Smooth muscle cell (in vitro differentiated cells): ENCODE measurements around the gene STPG2. TPM values are rescaled to one million over a fixed set of nuclear protein-coding genes. Genes with fewer than 3 reads are reported as not detected.

Experiments used
- DNase-seq: peaks from one replicate; lab custom pipeline; 2025; ENCODE audit not compliant: unreplicated experiment; lab: John Stamatoyannopoulos, UW
- H2AFZ ChIP-seq: fragments of 200-600 bp; sonication (generic); 2 replicates; pipeline ENCODE4 v1.6.0; 2016; ENCODE audit warnings: antibody characterized with exemption, low read depth, mild to moderate bottlenecking
- H3F3A ChIP-seq: fragments of 200-600 bp; sonication (generic); 2 replicates; pipeline ENCODE4 v1.6.0; 2017; ENCODE audit warnings: antibody characterized with exemption, low read depth
- H3K27ac ChIP-seq: fragments of 200-600 bp; sonication (generic); 2 replicates; pipeline ENCODE4 v1.5.1; 2016; ENCODE audit warnings: low read depth, mild to moderate bottlenecking
- H3K27me3 ChIP-seq: fragments of 200-600 bp; sonication (generic); 2 replicates; pipeline ENCODE4 v1.6.1; 2016; ENCODE audit warnings: low read depth, mild to moderate bottlenecking
- H3K36me3 ChIP-seq: fragments of 200-600 bp; sonication (generic); 2 replicates; pipeline ENCODE4 v1.5.1; 2016; ENCODE audit warnings: low read depth
- H3K4me1 ChIP-seq: fragments of 200-600 bp; sonication (generic); 2 replicates; pipeline ENCODE4 v1.5.1; 2016; ENCODE audit warnings: low read depth
- H3K4me2 ChIP-seq: fragments of 200-600 bp; sonication (generic); 2 replicates; pipeline ENCODE4 v1.6.0; 2016; ENCODE audit warnings: mild to moderate bottlenecking
- H3K4me3 ChIP-seq: fragments of 200-600 bp; sonication (generic); 2 replicates; pipeline ENCODE4 v1.5.1; 2016; ENCODE audit warnings: mild to moderate bottlenecking
- H3K79me2 ChIP-seq: fragments of 200-600 bp; sonication (generic); 2 replicates; pipeline ENCODE4 v1.6.0; 2016; ENCODE audit warnings: low read depth, mild to moderate bottlenecking
- H3K9ac ChIP-seq: fragments of 200-600 bp; sonication (generic); 2 replicates; pipeline ENCODE4 v1.6.0; 2016; ENCODE audit warnings: low read depth
- H3K9me3 ChIP-seq: fragments of 200-600 bp; sonication (generic); replicated peaks from 2 replicates; pipeline ENCODE4 v1.5.1; 2016; ENCODE audit warnings: low read depth
- H4K20me1 ChIP-seq: fragments of 200-600 bp; sonication (generic); 2 replicates; pipeline ENCODE4 v1.6.0; 2016; ENCODE audit warnings: low read depth
- WGBS: methylation state at CpG from one replicate; pipeline ENCODE4 v1.1.7; 2016; ENCODE audit warnings: low lambda C conversion rate; 5-methylcytosine and 5-hydroxymethylcytosine counted together
- polyA plus RNA-seq: library from polyadenylated mRNA; unstranded; fragments of >200 nt; fragmentation: Nextera tagmentation; extraction: Ambion mirVana; gene quantifications from 2 replicates; pipeline ENCODE4 v1.2.1, GENCODE V29; 2016
- total RNA-seq: library from RNA; depleted of rRNA; stranded (reverse); fragments of >200 nt; gene quantifications from 2 replicates; pipeline ENCODE4 v1.2.3, GENCODE V29; 2014
- TF ChIP-seq, protein P1 (sequence below): fragments of 200-600 bp; sonication (generic); IDR thresholded peaks from 2 replicates; pipeline ENCODE4 v1.5.1; 2017; ENCODE audit warnings: borderline replicate concordance, mild to moderate bottlenecking, antibody characterized with exemption; ENCODE audit not compliant: insufficient read depth, poor library complexity, severe bottlenecking

STPG2 gene
- total and polyA plus RNA-seq, 2 experiments from 2014 or later: 0.09 to 0.31 TPM

DNA sequence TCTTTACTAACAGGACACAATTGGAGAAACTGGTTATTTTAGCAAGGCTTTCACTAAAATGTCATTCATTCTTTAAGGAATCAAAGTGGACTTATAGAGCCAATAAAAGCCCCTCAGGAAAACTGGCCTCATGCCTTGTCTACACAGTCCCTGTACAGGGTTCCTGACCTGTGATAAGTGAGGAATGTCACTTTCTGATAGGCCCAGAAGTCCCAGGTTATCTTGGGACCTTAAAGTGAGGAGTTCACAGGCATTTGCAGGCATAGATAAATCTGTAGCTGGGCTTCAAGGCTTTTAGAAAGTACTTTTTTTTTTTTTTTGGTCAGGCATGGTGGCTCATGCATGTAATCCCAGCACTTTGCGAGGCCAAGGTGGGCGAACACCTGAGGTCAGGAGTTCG is 19.4 kb upstream of the STPG2 start:
- TF ChIP-seq, protein P1, sequence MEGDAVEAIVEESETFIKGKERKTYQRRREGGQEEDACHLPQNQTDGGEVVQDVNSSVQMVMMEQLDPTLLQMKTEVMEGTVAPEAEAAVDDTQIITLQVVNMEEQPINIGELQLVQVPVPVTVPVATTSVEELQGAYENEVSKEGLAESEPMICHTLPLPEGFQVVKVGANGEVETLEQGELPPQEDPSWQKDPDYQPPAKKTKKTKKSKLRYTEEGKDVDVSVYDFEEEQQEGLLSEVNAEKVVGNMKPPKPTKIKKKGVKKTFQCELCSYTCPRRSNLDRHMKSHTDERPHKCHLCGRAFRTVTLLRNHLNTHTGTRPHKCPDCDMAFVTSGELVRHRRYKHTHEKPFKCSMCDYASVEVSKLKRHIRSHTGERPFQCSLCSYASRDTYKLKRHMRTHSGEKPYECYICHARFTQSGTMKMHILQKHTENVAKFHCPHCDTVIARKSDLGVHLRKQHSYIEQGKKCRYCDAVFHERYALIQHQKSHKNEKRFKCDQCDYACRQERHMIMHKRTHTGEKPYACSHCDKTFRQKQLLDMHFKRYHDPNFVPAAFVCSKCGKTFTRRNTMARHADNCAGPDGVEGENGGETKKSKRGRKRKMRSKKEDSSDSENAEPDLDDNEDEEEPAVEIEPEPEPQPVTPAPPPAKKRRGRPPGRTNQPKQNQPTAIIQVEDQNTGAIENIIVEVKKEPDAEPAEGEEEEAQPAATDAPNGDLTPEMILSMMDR: no peak
- Histone ChIP-seq H4K20me1 (no peaks in the 10 kb centered on the region), H3K9me3 (no peaks in the 10 kb centered on the region), H3K36me3 (no peaks in the 10 kb centered on the region), H3K9ac (no peak overlapping the region), H3K27me3 (no peaks in the 10 kb centered on the region), H3K79me2 (no peaks in the 10 kb centered on the region), H3F3A (no peaks in the 10 kb centered on the region), H3K4me2 (no peak overlapping the region), H3K27ac (no peak overlapping the region), H2AFZ (no peak overlapping the region), H3K4me1 (no peaks in the 10 kb centered on the region), H3K4me3 (no peak overlapping the region)
- no peak for DNase-seq
- 100% methylated on average over 3 of the region's 3 CpGs for WGBS

GRCh38 chr4:98151145-98151924 is 8.1 kb upstream of the STPG2 start:
- Histone ChIP-seq H3K9ac (no peak overlapping the region), H3K9me3 (no peaks in the 10 kb centered on the region), H3K27ac (no peak overlapping the region), H3K4me2 (peak overlapping the region; percentile 3), H3K4me1 (peaks cover 3% of the 10 kb centered on the region), H3F3A (no peaks in the 10 kb centered on the region), H3K36me3 (no peaks in the 10 kb centered on the region), H3K79me2 (no peaks in the 10 kb centered on the region), H2AFZ (peak overlapping the region; percentile 23), H3K4me3 (no peak overlapping the region), H4K20me1 (no peaks in the 10 kb centered on the region), H3K27me3 (no peaks in the 10 kb centered on the region)
- DNase-seq: no peak
- TF ChIP-seq, protein P1: no peak
- 74% methylated on average over 4 of the region's 4 CpGs for WGBS

DNA sequence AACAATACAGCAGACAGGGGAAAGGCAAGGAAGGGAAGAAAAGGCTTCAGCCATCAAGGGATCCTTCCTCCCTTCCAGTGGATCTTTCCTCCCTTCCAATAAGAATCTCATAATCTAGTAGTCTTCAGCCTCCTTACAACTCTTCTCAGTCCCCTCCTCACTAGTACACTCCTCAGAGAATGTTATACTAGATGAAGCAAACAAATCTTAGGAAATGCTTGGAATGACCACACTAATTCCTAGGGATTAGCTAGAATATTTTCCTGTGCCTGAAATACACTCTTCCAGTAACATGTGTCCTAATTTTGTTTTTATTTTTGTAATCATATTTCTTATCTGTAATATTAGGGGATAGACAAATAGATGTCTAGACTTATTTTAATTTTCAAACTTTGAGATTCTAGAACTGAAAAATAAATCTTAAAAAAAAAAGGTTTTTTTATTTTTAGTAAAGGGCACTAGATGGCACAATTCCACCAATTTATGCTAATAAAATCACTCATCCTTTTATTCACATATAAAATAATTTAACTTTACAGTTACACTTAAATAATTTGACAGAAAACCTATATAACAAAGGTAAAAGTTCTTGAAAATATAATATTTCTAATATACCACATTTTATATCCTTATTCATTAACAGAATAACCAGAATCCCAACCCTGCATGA is 7.0 kb upstream of the STPG2 start:
- Histone ChIP-seq H3K36me3 (no peaks in the 10 kb centered on the region), H3K27ac (peak overlapping the region; percentile 40), H3K9me3 (no peaks in the 10 kb centered on the region), H3K79me2 (no peaks in the 10 kb centered on the region), H3K27me3 (no peaks in the 10 kb centered on the region), H3K4me3 (no peak overlapping the region), H4K20me1 (no peaks in the 10 kb centered on the region), H3K4me1 (peaks cover 3% of the 10 kb centered on the region), H3K4me2 (peak overlapping the region; percentile 60), H3F3A (no peaks in the 10 kb centered on the region), H2AFZ (peak overlapping the region; percentile 50), H3K9ac (no peak overlapping the region)
- TF ChIP-seq, protein P1: peak; percentile 51
- DNase-seq: no peak
